Middle frontal gyrus (tissue), 1 donor: Measurements from ENCODE around the gene PSPN.

Experiments
- DNase-seq: peaks from one replicate; pipeline ENCODE4 v3.0.0-alpha.2; 2015; ENCODE audit warnings: low spot score; ENCODE audit errors: extremely low spot score

The PSPN gene, protein sequence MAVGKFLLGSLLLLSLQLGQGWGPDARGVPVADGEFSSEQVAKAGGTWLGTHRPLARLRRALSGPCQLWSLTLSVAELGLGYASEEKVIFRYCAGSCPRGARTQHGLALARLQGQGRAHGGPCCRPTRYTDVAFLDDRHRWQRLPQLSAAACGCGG

DNA sequence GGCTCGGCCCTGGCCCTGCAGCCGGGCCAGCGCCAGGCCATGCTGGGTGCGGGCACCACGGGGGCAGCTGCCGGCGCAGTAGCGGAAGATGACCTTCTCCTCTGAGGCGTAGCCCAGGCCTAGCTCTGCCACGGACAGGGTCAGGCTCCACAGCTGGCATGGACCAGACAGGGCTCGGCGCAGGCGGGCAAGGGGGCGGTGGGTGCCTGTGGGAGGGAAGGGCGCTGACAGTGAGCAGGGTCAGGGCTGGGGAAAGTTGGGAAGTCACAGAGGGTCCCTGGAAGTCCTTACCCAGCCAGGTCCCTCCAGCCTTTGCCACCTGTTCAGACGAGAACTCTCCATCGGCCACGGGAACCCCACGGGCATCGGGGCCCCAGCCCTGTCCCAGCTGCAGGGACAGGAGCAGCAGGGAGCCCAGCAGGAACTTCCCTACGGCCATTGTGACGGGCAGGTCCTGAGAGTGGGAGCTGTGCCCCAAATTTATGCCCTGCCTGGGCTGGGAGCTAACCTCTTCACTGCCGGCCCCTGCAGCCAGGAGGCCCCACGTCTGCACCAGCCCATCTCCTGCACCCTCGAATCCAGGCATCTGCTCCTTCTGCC lies at the start of gene PSPN:
PSPN (minus strand) TSS at position 523 of the 600 bp plus-strand sequence; CDS start at position 439, 84 bp downstream.
- no peak for DNase-seq

DNA sequence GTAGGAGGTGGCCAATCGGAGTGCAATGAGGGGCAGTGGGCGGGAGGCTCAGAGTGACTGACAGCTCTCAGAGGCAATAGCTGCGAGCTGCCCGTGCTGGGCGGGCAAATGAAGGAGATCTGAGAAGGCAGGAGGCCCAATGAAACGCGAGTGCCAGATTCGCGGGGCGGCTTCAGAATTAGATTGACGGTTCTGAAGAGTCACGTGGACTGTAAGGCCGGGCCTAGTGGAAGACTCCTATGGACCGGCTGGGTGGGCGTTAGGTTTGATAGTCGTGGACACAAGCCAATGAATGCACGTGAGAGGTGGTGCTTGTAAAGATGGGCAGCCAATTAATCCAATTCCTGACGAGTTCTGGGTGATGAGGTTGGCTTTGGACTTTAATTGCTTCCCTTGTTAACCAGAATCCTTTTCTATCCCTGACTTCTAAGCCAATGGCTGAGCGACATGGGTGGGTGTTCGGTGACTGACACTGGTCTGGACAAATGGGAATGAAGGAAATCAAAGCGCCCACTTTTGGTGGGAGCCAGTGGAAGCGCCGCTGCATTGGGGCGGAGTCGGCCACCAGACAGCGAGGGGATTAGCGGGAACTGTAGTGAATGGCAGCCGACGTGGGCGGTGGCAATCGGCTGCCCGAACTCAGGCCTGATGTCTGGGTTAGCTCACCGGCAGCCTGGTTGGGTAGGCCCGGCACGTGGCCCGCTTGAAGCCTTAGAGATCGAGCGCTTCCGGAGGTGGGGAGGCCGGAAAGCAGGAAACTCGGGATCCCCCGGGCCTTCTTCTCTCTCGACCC lies 49.4 kb upstream of the PSPN start:
- DNase-seq: peak; percentile 100

DNA sequence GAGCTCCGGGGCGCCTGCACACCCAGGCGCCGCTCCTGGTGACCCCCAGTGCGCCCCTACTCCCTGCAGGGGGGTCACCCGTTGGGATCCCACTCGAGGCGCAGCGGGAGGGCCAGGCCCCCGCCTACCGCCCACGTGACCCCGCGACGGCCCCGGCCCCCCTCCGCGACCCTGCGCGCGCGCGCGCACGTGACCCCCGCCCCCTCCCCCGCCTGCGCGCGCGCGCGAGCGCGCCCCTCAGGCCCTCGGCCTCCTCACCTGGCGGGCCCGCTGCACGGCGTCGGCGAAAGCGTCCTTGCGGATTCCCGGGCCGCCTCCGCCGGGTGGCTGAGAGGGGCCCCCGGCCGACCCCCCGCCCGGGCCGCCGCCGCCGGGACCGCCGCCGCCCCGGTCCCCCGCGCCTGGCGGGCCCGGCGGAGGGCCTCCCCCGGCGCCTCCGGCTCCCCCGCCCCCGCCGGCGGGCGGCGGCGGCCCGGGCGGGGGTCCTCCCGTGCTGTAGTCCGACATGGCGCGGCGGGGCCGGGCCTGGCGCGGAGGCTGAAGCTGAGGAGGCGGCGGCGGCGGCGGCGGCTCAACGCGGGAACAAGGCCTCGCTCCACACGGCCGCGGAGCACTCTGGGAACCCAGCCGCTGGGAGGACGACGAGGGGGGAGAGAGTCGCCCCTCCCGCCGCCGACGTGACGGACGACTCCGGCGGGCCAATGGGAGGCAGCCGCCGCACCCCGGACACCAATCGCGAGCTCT lies 48.6 kb upstream of the PSPN start, which contains the start of gene KHSRP:
KHSRP (minus strand) TSS at position 617 of the 744 bp plus-strand sequence; CDS start at position 507, 110 bp downstream.
- no peak for DNase-seq

DNA sequence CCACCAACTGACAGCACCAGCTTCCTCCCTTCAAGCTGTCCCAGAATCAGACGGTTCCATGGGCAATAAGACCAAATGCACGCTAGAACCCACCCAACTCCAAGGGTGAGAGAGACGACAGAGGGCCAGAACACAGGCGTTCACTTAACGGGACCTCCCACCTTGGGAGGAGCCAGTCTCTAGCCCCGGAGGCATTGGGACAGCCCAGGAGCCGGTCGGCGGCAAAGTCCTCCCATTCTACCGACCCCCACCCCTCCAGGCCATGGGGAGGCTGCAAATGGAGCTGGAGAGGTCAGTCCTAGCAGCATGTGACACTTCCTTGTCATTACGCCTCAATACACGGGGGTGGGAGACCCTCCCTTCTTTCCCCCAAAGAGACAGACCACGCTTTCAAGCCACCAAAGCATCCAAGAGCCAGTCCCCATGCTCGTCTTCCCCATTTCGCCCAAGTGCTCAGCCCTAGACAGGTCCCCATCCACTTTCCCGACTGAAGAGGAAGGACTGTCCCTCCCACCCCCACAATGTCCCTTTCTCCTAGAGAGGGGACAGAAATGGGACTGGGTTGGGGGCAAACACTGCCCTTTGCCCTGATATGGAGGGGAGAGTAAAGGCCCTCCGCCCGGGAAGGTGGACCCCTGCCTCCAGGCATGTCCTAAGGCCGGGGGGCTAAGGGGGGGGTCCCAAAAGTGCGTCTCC lies 47.9 kb upstream of the PSPN start:
- no peak for DNase-seq

DNA sequence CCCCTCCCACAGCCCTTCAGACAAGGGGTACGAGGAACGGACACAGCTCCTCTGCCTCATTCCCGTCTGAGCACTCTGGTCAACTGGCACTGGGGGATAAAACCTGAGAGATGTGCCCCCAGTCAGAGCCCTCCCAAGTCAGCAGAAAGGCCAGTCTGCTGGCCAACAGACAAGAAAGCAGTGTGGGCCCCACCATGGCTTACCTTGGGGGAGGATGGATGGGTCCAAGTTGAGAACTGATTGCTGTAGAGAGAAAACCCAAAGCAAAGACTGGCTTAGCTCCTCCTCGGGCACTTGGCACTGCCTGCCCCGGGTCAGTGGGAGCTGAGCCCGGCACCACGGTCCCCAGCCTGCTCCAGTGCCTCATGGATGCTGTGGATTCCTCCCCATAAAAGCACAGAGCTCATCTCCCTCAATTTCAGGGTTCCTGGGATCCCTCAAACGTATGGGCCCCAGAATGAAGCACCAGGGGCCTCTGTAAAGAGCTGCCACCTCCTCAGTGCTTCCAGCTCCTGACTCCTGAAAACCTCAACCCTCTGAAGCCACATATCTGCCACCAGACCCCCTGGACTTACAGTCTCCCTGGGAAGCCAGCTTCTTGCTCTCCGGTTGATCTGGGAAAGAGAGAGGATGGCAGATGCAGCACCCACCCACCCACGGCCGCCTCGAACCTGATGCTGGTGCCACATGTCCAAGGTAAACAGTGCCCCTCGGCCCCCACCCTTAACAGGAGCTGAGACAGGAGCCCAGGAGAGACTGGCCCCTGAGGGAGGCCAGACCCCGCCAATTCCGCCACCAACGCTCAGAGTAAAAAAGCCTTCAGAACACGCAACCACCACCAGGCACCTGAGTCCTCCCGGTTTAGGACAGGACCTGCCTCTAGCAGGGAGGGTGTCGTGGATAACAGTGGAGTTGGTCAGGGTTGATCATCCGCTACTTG lies 45.6 kb upstream of the PSPN start:
- DNase-seq: no peak

DNA sequence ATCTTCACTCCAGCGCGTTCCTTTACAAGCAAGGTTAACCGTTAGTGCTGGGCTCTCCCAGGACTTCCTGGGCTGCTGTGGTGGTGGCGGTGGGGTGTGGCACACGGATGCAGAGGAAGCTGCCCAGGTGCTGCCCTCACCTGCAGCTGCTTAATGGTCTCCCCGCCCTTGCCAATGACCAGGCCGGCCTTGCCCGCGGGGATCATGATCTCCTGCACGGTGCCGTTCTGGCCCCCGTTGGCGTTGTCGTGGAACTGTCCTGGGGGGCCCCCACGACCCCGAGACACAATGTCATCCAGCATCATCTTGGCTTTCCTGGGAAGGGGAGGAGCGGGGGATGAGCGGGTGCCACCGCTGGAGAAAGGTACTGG lies 42.8 kb upstream of the PSPN start:
- DNase-seq: no peak

DNA sequence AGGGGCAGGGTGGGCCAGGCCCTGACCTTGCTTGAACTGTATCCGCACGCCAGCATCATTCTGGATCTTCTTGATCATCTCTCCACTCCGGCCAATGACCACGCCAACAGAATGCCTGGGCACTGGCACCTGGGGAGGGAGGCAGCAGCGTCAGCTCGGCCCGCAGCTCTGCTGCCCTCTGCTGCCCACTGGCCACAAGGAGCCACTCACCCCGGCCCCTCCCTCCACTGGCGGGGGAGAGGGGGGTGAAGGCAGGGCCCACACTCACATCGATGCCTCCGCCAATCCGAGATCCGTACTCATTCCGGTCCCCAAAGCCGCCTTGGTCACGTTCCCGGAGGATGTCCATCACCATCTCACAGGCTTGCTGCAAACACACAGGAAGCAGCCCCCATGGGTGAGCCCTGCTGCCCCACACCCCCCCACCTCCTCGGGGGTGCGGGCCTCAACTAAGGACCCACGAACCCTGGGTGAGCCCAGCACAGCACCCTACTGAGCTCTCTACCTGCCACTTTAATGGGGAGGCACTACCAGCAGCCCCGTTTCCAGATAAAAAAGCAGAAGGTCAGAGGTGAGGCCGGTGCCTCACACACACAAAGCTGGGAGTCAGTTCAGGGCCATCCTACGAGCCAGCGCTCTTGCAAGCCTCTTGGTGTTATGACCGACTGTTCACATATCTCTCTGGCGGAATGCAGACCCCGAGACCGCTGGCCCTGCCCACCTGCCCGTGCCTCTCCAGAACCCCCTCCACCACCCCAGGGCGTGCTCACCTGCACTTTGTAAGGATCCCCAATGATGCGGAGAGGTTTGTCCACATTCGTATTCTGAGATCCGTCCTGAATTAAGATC lies 42.2 kb upstream of the PSPN start:
- no peak for DNase-seq

DNA sequence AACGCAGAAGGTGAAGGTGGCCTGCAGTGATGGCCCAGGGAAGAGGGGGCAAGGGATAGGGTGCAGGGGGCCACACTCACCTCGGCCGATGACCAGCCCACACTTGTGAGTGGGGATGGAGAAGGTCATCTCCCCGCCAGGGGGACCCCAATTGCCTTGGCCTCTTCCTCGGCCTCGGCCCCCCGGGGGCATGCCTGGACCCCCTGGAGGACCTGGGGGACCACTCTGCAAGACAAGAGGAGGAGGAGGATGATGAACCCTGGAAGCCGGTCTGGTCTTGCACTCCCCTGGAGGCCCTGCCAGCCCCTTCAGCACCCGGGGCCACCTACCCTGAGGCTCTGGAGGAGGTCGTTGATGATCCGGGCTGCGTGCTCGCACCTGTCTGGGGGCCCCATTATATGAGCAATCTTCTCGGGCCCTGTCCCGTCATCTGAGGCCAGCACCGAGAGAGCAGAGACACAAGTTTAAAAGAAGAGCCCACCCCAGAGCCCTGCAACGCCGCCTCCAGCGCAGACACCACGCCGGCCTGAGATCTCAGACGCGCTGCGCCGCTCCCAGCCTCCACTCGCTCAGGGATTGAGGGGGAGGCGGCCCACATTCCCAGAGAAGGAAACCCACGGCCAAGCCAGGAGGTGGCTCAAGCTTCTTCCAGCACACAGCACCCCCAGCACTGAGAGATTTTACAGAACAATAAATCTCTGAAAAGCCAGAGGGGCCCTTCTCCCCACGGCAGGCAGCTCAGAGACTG lies 41.1 kb upstream of the PSPN start:
- no peak for DNase-seq

DNA sequence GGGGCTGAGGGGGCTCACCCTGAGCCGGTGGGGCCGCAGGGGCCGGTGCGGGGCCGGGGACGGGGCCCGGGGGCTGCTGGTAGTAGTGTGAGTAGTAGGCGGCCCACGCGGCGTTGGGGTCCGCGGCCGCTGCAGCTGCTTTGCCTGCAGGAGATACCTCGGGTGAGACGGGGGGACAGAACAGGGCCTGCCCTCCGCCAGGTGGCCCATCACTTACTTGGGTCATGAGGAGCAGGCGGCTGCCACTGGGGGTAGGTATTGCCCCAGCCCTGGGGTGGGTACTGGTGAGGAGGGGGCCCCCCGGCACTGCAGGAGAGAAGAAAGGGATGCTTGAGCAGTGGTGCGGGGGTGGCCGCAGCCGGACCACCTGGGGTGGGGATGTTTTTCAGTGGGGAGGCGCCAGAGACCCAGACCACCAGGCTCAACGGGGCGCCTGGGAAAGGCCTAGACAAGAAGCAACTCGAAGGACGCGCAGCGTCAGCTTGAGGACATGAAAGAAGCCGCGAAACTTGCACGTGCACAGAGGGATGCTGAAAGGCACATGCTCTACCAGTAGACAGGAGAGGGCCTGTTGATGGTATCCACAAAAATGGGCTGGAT lies 40.0 kb upstream of the PSPN start:
- DNase-seq: no peak

DNA sequence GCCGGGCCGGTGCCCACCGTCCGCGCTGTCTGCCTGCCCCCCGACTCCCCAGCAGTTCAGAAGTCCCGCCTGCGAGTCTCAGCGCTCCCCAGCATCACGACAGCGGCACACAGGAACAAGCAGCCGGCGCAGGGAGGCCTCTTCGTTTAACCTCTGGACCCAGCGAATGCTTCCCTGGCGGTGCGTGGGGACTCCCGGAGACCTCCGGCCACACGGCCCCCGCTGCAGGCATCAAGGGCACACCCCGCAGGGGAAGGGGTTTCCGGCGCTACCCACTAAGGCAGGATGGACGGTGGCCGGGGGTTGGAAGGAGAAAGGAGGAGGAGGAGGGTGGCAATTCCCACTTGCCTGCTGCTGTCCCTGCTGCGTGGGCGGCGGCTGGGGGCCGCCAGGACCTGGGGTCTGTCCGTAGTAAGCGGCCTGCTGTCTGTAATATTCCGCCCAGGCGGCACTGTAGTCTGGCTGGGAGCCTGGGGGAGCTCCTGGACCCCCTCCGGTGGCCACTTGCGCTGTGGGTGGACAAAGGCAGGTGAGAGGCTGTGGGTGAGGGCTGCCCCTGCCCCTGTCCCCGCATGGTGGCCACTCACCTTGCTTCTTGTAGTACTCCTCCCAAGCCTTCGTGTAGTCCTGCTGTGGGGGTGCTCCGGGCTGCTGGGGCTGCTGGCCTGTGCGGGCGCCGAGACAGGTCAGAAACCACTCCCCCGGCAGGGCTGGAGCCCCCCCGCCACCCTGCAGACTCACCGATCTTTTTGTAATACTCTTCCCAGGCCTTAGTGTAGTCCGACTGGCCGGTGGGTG lies 39.3 kb upstream of the PSPN start:
- DNase-seq: no peak

DNA sequence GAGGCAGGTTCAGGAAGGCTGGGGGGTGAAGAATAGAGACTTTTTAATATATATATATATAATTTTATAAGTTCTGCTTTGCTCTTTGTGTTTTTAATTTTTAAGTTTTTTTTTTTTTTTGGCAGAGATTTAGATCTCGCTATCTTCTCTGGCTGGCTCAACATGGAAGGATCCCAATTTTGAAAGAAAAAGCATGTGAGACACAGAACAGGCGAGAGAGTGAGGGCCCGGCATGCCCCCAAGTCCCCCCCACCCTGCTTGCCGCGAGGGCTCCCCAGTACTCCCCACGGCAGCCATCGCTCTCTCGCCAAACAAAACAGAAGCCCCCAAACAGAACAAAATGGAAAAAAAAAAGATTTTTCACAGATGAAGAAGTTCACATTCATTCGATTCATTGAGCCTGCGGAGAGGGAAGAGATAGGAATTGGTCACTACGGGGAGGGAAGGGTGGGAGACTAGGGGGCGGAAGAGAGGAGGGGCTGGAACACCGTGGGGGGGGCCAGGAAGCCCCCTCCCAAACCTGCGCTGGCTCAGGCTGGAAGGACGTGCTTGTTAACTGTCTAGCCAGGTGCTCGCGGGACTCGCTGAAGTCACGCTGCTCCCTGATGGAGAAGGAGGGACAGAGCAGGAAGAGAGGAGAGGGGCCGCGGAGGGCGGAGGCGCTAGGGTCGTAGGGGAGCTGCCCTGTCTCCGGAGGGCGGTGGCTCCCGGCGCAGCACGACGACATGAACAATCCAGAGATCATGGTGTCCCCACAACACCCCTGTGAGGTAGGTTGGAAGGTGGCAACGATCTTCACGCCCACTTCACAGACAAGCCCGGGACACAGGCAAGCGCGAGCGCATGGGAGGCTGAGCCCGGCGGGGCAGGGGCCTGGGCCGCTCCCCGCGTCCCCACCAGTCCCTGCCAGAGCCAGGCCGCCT lies 38.2 kb upstream of the PSPN start:
- no peak for DNase-seq

DNA sequence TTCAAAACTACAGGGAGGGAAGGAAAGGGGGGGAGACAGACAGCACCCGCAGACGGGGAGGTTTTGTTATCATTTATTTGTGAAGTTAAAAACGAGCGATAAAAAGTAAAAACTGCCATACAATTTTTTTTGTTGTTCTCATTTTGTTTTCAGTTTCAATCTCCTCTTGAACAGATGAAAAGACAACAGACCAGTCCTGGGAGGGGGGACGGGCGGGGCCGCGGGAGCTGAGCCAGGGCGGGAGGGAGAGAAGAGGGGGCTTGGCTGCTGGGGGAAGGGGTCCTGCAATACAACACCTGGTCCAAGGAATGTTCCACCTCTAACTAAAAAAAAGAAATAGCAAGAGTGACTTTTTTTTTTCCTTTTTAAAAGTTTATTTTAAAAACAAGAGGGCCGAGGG lies 37.6 kb upstream of the PSPN start:
- DNase-seq: no peak

DNA sequence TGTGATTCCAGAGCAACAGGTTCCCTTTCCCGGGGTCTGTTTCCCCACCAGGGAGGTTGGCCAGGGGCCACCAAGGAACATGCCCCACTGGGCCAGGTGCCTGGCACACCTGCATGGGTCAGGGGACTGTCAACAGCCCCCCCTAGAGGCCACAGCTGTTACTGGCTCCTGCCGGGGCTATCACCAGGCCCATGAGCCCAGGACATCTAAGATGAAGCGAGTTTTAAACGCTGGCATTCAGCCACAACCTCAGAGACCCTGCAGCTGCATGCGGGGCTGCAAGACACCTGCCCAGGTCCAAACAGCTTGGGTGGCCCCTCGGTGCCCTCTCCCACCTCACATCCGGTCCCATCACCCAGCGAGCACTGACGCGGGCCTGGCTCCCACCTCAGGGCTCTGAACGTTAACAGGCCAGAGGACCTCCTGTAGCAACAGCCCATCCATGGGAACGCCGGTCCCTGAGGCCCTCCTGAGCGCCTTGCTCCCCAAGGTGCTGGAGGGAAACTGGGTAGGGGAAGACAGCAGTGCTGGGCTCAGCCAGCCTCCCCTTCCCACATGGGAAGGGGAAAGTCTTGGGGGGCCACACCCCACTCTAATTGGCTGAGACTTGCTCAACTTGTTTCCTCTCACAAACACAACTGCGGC lies 36.8 kb upstream of the PSPN start:
- DNase-seq: no peak

DNA sequence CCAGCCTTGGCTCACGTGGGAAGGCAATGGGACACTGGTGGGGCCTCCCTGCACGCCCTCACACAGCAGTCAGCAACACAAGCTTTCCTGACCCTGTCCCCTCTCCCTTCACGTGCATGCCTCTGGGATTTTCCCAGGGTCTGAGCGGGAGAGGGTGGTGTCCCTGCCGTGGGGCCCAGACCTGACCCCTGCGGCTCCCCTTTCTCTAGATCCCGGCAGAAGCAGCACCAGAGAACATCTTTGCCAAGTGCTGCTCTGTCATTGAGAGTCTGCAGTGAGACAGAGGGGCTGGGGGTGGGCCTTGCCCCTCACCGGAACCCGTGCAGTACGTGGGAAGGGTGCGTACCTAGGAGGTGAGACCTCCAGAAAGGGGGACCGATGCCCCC lies 36.3 kb upstream of the PSPN start:
- DNase-seq: no peak

DNA sequence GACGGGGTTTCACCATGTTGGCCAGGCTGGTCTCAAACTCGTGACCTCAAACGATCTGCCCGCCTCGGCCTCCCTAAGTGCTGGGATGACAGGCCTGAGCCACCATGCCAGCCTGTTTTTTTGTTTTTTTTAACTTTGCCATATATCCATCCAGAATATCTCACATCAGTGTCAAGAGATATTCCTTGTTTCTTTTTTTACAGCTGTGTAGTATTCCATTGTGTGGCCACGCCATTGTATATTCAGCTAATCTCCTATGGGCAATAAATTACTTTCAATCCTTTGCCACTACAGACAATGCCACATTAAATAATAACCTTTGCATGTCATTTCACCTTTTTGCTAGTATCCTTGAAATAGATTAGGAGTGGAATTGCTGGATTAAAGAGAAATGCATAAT lies 33.6 kb upstream of the PSPN start:
- DNase-seq: no peak

DNA sequence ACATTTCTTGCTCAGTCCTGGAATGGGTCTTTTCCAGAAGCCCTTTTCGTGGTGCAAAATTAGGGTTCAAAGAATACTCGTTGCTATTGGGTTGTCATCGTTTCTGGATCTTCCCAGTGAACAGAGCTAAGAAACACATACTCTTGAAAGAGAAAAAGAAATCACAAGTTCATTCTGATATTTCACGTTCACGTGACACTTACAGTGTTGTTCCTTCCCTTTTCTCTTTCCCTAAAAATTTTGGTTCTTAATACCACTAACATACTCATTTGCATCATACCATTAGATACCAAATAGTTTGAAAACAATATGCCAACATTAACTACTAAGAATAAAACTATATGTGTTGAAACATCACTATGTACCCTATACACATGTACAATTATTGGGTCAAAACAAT lies 30.7 kb upstream of the PSPN start:
- DNase-seq: no peak
